Adrenal gland (tissue), 5 donors: ENCODE measurements around the gene CFAP210.

Source experiments
- POLR2A ChIP-seq, 2 donors: fragments of 450-650 bp; IDR thresholded peaks; one replicate each; pipeline ENCODE4 v1.6.1; 2017; ENCODE audit warnings: antibody characterized with exemption in 2 of 2, mild to moderate bottlenecking in 2 of 2, moderate library complexity in 1 of 2
- TF ChIP-seq, protein P1 (sequence below), 6 experiments: fragments of 450-650 bp in 4 of 6; fragments of 200-600 bp in 2 of 6; sonication (generic) in 1 of 6; IDR thresholded peaks; 1 replicate in 5 of 6; 2 replicates in 1 of 6; pipeline versions ENCODE4 v1.5.1 to v1.8.0; 2016 to 2021; ENCODE audit warnings: antibody characterized with exemption in 6 of 6, mild to moderate bottlenecking in 2 of 6, moderate library complexity in 1 of 6
- donor health status: DM: no; HTN: no; CAD: no.

DNA sequence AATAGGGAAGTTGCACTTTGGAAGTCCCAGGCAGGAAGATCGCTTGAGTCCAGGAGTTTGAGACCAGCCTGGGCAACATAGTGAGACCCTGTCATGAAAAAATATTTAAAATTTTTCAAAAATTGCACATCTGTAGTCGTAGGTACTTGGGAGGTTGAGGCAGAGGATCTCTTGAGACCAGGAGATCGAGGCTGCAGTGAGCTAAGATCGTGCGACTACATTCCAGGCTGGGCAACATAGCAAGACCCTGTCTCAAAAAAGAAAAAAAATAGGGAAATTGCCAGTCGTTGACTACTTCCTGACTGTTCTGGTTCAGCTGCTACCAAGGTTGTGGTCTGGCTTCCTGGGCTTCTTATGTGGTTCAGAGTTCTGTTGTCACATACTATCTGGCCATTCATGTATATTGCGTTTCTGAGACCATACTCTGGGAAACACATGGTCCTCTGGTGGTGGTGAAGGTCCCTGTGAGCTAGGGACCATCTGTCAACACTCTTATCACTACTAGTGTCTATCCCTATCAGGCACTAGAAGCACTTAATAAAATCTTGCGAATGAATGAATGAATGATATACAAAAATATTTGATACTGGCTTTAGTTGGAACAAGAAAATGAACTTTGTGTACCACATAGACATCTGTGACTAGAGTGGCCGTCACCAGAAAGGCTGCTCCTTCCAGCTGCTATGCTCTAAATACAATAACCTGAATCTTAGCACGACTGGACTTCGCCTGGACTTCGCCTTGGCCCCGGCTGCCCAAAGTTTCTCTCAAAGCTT is 38.6 kb upstream of the CFAP210 start:
- TF ChIP-seq, protein P1, sequence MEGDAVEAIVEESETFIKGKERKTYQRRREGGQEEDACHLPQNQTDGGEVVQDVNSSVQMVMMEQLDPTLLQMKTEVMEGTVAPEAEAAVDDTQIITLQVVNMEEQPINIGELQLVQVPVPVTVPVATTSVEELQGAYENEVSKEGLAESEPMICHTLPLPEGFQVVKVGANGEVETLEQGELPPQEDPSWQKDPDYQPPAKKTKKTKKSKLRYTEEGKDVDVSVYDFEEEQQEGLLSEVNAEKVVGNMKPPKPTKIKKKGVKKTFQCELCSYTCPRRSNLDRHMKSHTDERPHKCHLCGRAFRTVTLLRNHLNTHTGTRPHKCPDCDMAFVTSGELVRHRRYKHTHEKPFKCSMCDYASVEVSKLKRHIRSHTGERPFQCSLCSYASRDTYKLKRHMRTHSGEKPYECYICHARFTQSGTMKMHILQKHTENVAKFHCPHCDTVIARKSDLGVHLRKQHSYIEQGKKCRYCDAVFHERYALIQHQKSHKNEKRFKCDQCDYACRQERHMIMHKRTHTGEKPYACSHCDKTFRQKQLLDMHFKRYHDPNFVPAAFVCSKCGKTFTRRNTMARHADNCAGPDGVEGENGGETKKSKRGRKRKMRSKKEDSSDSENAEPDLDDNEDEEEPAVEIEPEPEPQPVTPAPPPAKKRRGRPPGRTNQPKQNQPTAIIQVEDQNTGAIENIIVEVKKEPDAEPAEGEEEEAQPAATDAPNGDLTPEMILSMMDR (IDR thresholded peaks at IDR 0.05) = no peak
- no peak for TF ChIP-seq POLR2A (IDR thresholded peaks at IDR 0.05)
